Esophagus muscularis mucosa (tissue), 4 donors: ENCODE results near the gene KIF22. TPM values are rescaled to one million over a fixed set of nuclear protein-coding genes. Genes with fewer than 3 reads are reported as not detected.

Experiments
- DNase-seq: peaks from one replicate; pipeline ENCODE4 v3.0.0-alpha.2; 2017; ENCODE audit errors: extremely low spot score
- H3K27ac ChIP-seq, 4 donors: fragments of 200-600 bp; sonication (generic); replicated peaks in 1 of 4; 1 replicate in 3 of 4; 2 replicates in 1 of 4; pipeline ENCODE4 v1.5.1; 2016 to 2019; ENCODE audit warnings: mild to moderate bottlenecking in 1 of 4
- H3K27me3 ChIP-seq, 4 donors: fragments of 200-600 bp; sonication (generic); one replicate each; pipeline versions ENCODE4 v1.5.1 to v1.6.0; 2016 to 2019
- H3K36me3 ChIP-seq, 4 donors: fragments of 200-600 bp; sonication (generic); one replicate each; pipeline ENCODE4 v1.5.1; 2016 to 2019
- H3K4me1 ChIP-seq, 4 donors: fragments of 200-600 bp; sonication (generic); one replicate each; pipeline ENCODE4 v1.5.1; 2016 to 2019
- H3K4me3 ChIP-seq, 4 donors: fragments of 200-600 bp; sonication (generic); 1 replicate in 2 of 4; 2 replicates in 2 of 4; pipeline ENCODE4 v1.5.1; 2016 to 2019; ENCODE audit warnings: mild to moderate bottlenecking in 4 of 4, moderate library complexity in 1 of 4
- H3K9me3 ChIP-seq, 4 donors: fragments of 200-600 bp; sonication (generic); 1 replicate in 3 of 4; 2 replicates in 1 of 4; pipeline ENCODE4 v1.5.1; 2016 to 2019
- CTCF ChIP-seq, 3 experiments: fragments of 200-600 bp in 2 of 3; fragments of 450-650 bp in 1 of 3; sonication (generic) in 2 of 3; IDR thresholded peaks; one replicate each; pipeline ENCODE4 v1.5.1; 2017 to 2019; ENCODE audit warnings: antibody characterized with exemption in 3 of 3, mild to moderate bottlenecking in 2 of 3, moderate library complexity in 1 of 3
- EP300 ChIP-seq: sonication (generic); formaldehyde crosslinking; IDR thresholded peaks from one replicate; pipeline ENCODE4 v1.6.1; 2017; ENCODE audit warnings: antibody characterized with exemption
- POLR2A ChIP-seq: fragments of 450-650 bp; IDR thresholded peaks from one replicate; pipeline ENCODE4 v1.6.1; 2017; ENCODE audit warnings: antibody characterized with exemption, moderate library complexity, mild to moderate bottlenecking, low read depth
- POLR2AphosphoS5 ChIP-seq, 2 donors: sonication (generic); formaldehyde crosslinking; IDR thresholded peaks; one replicate each; pipeline ENCODE4 v1.6.1; 2017; ENCODE audit warnings: antibody characterized with exemption in 2 of 2
- WGBS: methylation state at CpG from one replicate; pipeline ENCODE4 v1.1.5; 2018; 5-methylcytosine and 5-hydroxymethylcytosine counted together
- intact Hi-C: fragments of 100-400 bp; cut with DNase I; formaldehyde crosslinking; loops from one replicate; pipeline ENCODE4 v1.15.1; 2023
- total RNA-seq, 4 donors: library from RNA; depleted of rRNA; stranded (reverse); fragments of >200 nt; gene quantifications; one replicate each; pipeline versions ENCODE4 v1.1.0 to v1.2.1, GENCODE V29; 2016

Gene KIF22
- total RNA-seq, 4 donors from 2014 or later, result 10.8 to 12.3 (median 11.8) TPM

- Histone ChIP-seq H3K9me3 (no peaks in the 10 kb centered on the region), H3K4me1 (no peaks in the 10 kb centered on the region), H3K27me3 (peaks cover 0 to 3% (median 0%) of the 10 kb centered on the region in 4 donors), H3K27ac (no peak overlapping the region), H3K4me3 (no peak overlapping the region), H3K36me3 (no peaks in the 10 kb centered on the region)
- 71% methylated on average over 6 of the region's 6 CpGs for WGBS
- DNase-seq, result no peak
- intact Hi-C loops, result no loop called here
- no peak for TF ChIP-seq CTCF (IDR thresholded peaks at IDR 0.05)
- TF ChIP-seq EP300, result no peak
- no peak for TF ChIP-seq POLR2AphosphoS5 (IDR thresholded peaks at IDR 0.05)
- TF ChIP-seq POLR2A, result no peak
Measured at GRCh38 chr16:29761882-29762281, 28.7 kb upstream of the KIF22 start.

- peaks cover 0 to 3% (median 0%) of the 10 kb centered on the region in 4 donors for H3K27me3 ChIP-seq
- no peak overlapping the region for H3K4me3 ChIP-seq
- 59% methylated on average over 6 of the region's 6 CpGs for WGBS
- H3K4me1 ChIP-seq, result no peaks in the 10 kb centered on the region
- no peaks in the 10 kb centered on the region for H3K36me3 ChIP-seq
- no peak for DNase-seq
- no peak overlapping the region for H3K27ac ChIP-seq
- intact Hi-C loops, result no loop called here
- no peak for TF ChIP-seq POLR2AphosphoS5 (IDR thresholded peaks at IDR 0.05)
- no peak for TF ChIP-seq CTCF (IDR thresholded peaks at IDR 0.05)
- TF ChIP-seq EP300, result no peak
- TF ChIP-seq POLR2A, result no peak
- H3K9me3 ChIP-seq, result no peaks in the 10 kb centered on the region
Measured at GRCh38 chr16:29763326-29763725, 27.2 kb upstream of the KIF22 start.

- Histone ChIP-seq H3K27me3 (peaks cover 0 to 3% (median 0%) of the 10 kb centered on the region in 4 donors), H3K4me3 (no peak overlapping the region), H3K4me1 (no peaks in the 10 kb centered on the region), H3K36me3 (no peaks in the 10 kb centered on the region), H3K9me3 (no peaks in the 10 kb centered on the region), H3K27ac (no peak overlapping the region)
- TF ChIP-seq EP300 (no peak), POLR2A (no peak), CTCF (IDR thresholded peaks at IDR 0.05) (no peak), POLR2AphosphoS5 (IDR thresholded peaks at IDR 0.05) (no peak)
- intact Hi-C loops, result no loop called here
- 77% methylated on average over 14 of the region's 15 CpGs for WGBS
- no peak for DNase-seq
Measured at GRCh38 chr16:29765167-29766032, 25.2 kb upstream of the KIF22 start.

GRCh38 chr16:29766571-29766970 lies 24.0 kb upstream of the KIF22 start:
- intact Hi-C loops, result no loop called here
- Histone ChIP-seq H3K4me3 (no peak overlapping the region), H3K27me3 (peaks cover 0 to 3% (median 0%) of the 10 kb centered on the region in 4 donors), H3K4me1 (no peaks in the 10 kb centered on the region), H3K27ac (no peak overlapping the region), H3K9me3 (no peaks in the 10 kb centered on the region), H3K36me3 (no peaks in the 10 kb centered on the region)
- no peak for DNase-seq
- 85% methylated on average over 3 of the region's 3 CpGs for WGBS
- no peak for TF ChIP-seq EP300
- TF ChIP-seq POLR2AphosphoS5 (IDR thresholded peaks at IDR 0.05), result no peak
- TF ChIP-seq POLR2A, result no peak
- no peak for TF ChIP-seq CTCF (IDR thresholded peaks at IDR 0.05)
